GM12864 (cell line): Measurements from ENCODE around the gene MTUS2.

Experiments used
- DNase-seq: peaks from one replicate; pipeline ENCODE4 v3.0.0-alpha.2; 2011; ENCODE audit warnings: low read depth
- H3K4me3 ChIP-seq: 2 replicates; pipeline ENCODE4 v1.5.1; 2011; ENCODE audit warnings: mild to moderate bottlenecking, low read depth, low read length, control low read depth
- CTCF ChIP-seq: IDR thresholded peaks from 2 replicates; pipeline ENCODE4 v1.5.1; 2011; ENCODE audit warnings: low read depth, mild to moderate bottlenecking, moderate library complexity, low read length, control low read depth, inconsistent platforms; ENCODE audit errors: missing control alignments

The MTUS2 gene

GRCh38 chr13:29222458-29222857, 402.3 kb downstream of the MTUS2 start:
- no peak for DNase-seq
- H3K4me3 ChIP-seq, result no peak overlapping the region
- no peak for TF ChIP-seq CTCF

- no peak for DNase-seq
- no peak overlapping the region for H3K4me3 ChIP-seq
- TF ChIP-seq CTCF, result no peak
Measured at GRCh38 chr13:29224206-29224605, 404.1 kb downstream of the MTUS2 start.

GRCh38 chr13:29227576-29227975, 407.4 kb downstream of the MTUS2 start:
- DNase-seq, result no peak
- H3K4me3 ChIP-seq, result no peak overlapping the region
- TF ChIP-seq CTCF, result no peak

- no peak for TF ChIP-seq CTCF
- DNase-seq, result no peak
- H3K4me3 ChIP-seq, result no peak overlapping the region
Measured at GRCh38 chr13:29230299-29230845, 410.2 kb downstream of the MTUS2 start.

- no peak for DNase-seq
- TF ChIP-seq CTCF, result no peak
- no peak overlapping the region for H3K4me3 ChIP-seq
Measured at GRCh38 chr13:29239653-29240525, 419.8 kb downstream of the MTUS2 start.

- TF ChIP-seq CTCF, result no peak
- DNase-seq, result no peak
- no peak overlapping the region for H3K4me3 ChIP-seq
Measured at GRCh38 chr13:29254626-29255370, 434.7 kb downstream of the MTUS2 start.
